ENCODE data around the gene CCDC78.
"Not testable (repeated sequence)": the region's sequence is repeated elsewhere in the genome, so short reads cannot be mapped to it uniquely, and the experiment has no call there.

CCDC78 gene

DNA sequence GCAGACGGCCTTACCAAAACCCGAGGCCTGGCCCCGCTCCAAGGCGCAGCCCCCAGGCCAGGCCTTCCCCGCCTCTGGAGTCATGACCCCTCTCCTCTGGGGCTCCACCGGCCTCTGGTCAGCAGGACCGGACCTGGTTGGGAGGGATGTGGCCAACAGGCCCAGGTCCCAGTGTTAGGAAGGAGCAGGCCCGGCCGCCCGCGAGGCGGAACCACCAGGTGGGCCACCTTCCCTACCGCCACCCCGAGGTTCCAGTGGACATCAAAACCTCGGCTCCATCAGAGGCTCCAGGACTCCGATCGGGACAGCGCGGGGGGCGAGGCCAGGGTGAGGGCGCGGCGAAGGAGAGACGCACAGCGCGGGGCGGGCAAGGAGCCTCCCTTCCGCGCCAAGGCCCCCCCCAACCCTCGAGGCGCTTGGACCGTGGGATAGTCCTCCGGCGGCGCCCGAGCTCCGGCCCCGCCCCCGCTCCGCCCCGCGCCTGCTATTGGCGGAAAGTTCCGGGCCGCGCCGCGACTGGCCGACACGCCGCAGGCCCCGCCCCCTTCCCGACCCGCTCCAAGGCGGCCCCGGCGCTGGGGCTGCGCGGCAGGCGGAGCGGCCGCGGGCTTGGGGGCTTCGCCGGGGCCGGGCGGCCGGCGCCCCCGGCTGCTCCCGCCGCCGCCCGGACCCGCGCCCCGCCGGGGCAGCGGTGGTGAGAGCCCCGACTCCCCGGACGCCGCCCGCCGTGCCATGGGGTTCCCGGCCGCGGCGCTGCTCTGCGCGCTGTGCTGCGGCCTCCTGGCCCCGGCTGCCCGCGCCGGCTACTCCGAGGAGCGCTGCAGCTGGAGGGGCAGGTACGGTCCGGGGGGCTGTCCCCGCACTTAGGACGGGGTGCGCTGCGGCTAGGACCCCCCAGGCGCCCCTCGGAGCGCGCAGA is 11.4 kb downstream of the CCDC78 start, which contains the start of gene METRN:
METRN (plus strand) TSS at position 561 of the 919 bp plus-strand sequence; CDS start at position 733, 172 bp downstream.
- TF ChIP-seq POU2F2 (IDR thresholded peaks at IDR 0.05; ENCODE audit: low read depth, low read length), result no peak
- TF ChIP-seq PAX5 (IDR thresholded peaks at IDR 0.05; ENCODE audit: insufficient read depth, low read length, severe bottlenecking), result no peak
- TF ChIP-seq SPI1 (IDR thresholded peaks at IDR 0.05; ENCODE audit: low read depth, low read length), result no peak
- TF ChIP-seq POLR2AphosphoS5 (IDR thresholded peaks at IDR 0.05; ENCODE audit: low read depth, low read length), result no peak
- no peak for TF ChIP-seq TAF1 (IDR thresholded peaks at IDR 0.05; ENCODE audit: low read depth, low read length)
- no peak for TF ChIP-seq POLR2A (IDR thresholded peaks at IDR 0.05; ENCODE audit: low read depth, low read length)
- FAIRE-seq (peak; percentile 94), DNase-seq (ENCODE audit: insufficient read length, low spot score) (peak; percentile 96)

DNA sequence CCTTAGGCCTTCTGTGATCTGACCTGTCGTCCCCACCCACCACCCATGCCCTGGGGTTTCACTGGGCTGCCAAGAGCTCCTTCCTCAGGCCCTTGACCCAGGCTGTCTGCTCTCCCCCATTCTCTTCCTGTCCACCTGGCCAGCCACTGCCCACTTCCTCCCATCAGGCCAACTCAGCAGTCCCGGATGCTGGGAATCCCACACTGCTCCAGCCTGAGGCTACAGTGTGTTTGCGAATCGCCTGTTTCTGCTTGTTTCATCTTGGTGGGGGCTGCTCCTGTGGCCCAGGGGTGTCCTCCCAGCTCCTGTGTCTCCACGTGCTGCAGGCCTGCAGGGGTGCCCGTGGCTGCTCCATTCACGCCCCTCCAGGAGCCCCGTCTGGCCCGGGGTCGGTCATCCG is 12.2 kb downstream of the CCDC78 start:
- FAIRE-seq (no peak), DNase-seq (ENCODE audit: insufficient read length, low spot score) (no peak)
- TF ChIP-seq POU2F2 (IDR thresholded peaks at IDR 0.05; ENCODE audit: low read depth, low read length) (no peak), POLR2A (IDR thresholded peaks at IDR 0.05; ENCODE audit: low read depth, low read length) (no peak), PAX5 (IDR thresholded peaks at IDR 0.05; ENCODE audit: insufficient read depth, low read length, severe bottlenecking) (no peak), POLR2AphosphoS5 (IDR thresholded peaks at IDR 0.05; ENCODE audit: low read depth, low read length) (no peak), SPI1 (IDR thresholded peaks at IDR 0.05; ENCODE audit: low read depth, low read length) (no peak), TAF1 (IDR thresholded peaks at IDR 0.05; ENCODE audit: low read depth, low read length) (no peak)

DNA sequence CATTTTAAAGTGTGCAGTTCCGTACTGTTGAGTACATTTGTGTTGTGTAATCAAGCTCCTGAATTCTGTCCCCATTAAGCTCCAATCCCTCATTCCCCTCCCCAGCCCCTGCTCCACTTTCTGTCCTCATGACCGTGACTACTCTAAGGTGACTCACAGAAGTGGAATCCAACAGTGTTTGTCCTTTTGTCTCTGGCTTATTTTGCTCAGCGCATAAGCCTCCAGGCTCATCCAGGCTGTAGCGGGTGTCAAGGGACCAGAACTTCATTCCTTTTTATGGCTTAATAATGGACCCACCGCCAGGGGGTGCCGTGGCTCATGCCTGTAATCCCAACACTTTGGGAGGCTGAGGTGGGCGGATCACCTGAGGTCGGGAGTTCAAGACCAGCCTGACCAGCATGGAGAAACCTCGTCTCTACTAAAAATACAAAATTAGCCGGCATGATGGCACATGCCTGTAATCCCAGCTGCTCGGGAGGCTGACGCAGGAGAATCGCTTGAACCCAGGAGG is 13.4 kb downstream of the CCDC78 start:
- FAIRE-seq; DNase-seq (ENCODE audit: insufficient read length, low spot score): not testable (repeated sequence)

DNA sequence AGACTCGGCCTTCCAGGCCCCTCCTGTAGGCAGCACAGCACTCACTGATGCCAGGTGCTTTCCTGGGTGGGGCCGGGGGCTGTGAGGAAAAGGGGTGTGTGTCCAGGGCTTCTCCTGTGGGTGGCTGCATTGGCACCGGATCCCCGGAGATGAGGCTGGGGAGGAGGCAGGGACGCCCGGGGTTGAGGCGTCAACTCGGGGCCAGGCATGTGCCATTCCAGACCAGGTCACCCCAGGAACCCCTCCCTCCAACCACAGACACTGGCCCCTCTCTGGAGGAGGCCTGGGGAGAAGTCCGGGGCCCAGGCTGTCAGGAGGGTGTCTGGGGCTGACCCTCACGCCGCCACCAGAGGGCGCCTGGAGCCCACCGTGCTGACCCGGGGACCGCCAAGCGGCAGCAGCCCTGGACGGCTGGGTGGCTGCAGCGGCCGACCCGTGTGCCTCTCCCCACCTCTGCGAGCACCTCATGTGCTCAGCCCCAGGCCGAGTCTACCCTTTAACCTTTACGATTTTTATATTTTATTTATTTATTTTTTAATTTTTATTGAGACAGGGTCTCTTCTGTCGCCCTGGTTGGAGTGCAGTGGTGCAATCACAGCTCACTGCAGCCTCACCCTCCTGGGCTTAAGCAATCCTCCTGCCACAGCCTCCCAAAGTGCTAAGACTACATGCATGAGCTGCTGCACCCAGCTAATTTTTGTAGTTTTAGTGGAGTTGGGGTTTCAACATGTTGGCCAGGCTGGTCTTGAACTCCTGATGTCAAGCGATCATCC is 14.5 kb downstream of the CCDC78 start:
- DNase-seq (ENCODE audit: insufficient read length, low spot score) (peak; percentile 95), FAIRE-seq (peak; percentile 87)

DNA sequence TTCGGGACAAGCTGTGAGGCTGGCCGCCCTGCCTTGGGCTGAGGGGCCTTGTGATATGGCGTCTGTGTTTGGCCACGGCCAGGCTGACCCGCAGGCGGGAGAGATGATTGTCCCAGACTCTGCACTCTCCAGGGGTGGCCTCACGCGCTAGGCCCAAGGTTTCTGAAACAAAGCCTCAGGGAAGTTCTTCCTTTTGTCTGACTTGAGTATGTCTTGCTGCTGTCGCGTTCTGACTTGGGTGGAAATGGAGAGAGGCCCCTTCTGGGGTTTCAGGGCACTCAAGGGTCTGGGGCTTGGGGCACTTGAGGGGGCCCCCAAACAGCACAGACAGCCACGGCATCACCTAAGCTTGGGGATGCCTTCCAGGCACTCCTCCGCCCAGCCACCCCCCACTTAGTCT is 15.2 kb downstream of the CCDC78 start:
- DNase-seq (ENCODE audit: insufficient read length, low spot score) (no peak), FAIRE-seq (no peak)
- TF ChIP-seq PAX5 (IDR thresholded peaks at IDR 0.05; ENCODE audit: insufficient read depth, low read length, severe bottlenecking) (no peak), TAF1 (IDR thresholded peaks at IDR 0.05; ENCODE audit: low read depth, low read length) (no peak), POLR2A (IDR thresholded peaks at IDR 0.05; ENCODE audit: low read depth, low read length) (no peak), SPI1 (IDR thresholded peaks at IDR 0.05; ENCODE audit: low read depth, low read length) (no peak), POLR2AphosphoS5 (IDR thresholded peaks at IDR 0.05; ENCODE audit: low read depth, low read length) (no peak), POU2F2 (IDR thresholded peaks at IDR 0.05; ENCODE audit: low read depth, low read length) (no peak)

More for the DNA sequence above, 14.5 kb downstream of the CCDC78 start:
- TF ChIP-seq POLR2AphosphoS5 (IDR thresholded peaks at IDR 0.05; ENCODE audit: low read depth, low read length), result no peak
- TF ChIP-seq POU2F2 (IDR thresholded peaks at IDR 0.05; ENCODE audit: low read depth, low read length), result no peak
- TF ChIP-seq TAF1 (IDR thresholded peaks at IDR 0.05; ENCODE audit: low read depth, low read length), result no peak
- no peak for TF ChIP-seq PAX5 (IDR thresholded peaks at IDR 0.05; ENCODE audit: insufficient read depth, low read length, severe bottlenecking)
- TF ChIP-seq POLR2A (IDR thresholded peaks at IDR 0.05; ENCODE audit: low read depth, low read length), result no peak
- TF ChIP-seq SPI1 (IDR thresholded peaks at IDR 0.05; ENCODE audit: low read depth, low read length), result no peak

DNA sequence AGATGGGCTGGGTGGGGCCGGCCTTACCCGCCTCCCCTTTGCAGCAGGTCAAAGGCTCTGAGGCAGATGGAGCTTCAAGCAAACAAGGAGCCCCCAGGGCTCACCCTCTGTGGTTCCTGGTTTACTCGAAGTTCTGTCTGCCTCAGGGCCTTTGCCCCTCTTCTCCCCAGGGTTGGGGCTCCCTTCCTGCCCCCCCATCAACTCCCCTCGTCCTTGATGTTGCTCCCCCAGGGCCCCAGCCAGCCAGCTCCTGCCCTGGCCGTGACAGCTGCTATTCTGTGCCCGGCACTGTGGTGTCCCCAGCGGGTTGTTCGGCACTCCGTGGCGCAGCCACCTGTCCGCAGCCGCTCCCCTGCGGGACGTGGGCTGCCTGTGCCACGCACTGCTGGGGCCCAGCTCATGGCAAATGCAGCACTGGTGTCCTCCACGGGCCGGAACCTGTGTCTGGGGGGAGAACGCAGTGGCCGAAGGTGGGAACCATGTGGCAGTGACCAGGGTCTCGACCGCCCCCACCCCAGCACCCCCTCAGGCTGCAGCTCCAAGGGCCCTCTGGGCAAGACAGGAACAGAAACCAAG is 15.7 kb downstream of the CCDC78 start:
- TF ChIP-seq TAF1 (IDR thresholded peaks at IDR 0.05; ENCODE audit: low read depth, low read length) (no peak), POLR2A (IDR thresholded peaks at IDR 0.05; ENCODE audit: low read depth, low read length) (no peak), SPI1 (IDR thresholded peaks at IDR 0.05; ENCODE audit: low read depth, low read length) (no peak), POLR2AphosphoS5 (IDR thresholded peaks at IDR 0.05; ENCODE audit: low read depth, low read length) (no peak), POU2F2 (IDR thresholded peaks at IDR 0.05; ENCODE audit: low read depth, low read length) (no peak), PAX5 (IDR thresholded peaks at IDR 0.05; ENCODE audit: insufficient read depth, low read length, severe bottlenecking) (no peak)
- DNase-seq (ENCODE audit: insufficient read length, low spot score) (no peak), FAIRE-seq (no peak)

DNA sequence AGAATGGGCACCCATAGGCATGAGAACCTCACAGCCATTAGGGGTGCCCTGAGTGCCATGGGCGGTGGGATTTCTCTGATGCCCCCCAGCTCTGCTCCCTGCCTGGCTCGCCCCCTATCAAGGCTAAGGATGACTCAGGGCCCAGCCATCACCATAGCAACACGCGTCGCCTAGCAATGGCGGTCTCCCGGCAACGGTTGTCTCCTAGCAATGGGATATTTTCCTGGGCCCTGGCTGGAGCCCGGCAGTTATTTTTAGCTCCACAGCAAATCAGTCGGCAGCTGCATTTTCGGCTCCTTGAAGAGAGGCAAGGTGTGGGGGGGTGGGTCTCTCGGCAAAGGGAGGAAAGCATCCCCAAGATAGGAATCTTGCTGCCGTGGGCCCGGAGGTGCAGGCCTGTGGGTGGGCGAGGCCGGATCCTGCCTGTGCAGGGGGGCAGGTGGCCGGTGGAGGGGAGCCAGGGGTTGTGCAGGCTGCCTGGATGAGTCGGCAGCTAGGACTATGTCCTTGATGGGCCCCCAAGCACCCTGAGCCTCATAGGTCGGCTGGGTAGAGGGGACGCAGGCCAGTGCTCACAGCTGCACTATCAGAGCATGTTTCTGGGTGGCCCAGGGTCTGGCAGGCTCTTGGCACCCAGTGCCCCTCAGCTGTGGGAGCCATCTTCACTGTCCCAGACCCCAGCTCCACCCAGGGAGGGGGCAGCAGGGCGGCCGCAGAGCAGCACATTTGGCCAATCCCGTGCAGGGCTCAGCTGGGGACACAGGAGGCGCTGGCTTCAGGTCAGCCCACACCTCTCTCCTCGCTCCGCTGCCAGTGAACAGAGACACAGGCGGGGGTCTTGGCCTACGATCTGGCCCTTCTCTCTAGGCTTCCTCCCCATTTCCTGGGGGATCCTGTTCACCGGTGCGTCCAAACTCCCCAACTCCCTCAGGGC is 16.4 kb downstream of the CCDC78 start:
- FAIRE-seq (no peak), DNase-seq (ENCODE audit: insufficient read length, low spot score) (no peak)
- TF ChIP-seq POLR2AphosphoS5 (IDR thresholded peaks at IDR 0.05; ENCODE audit: low read depth, low read length) (no peak), POLR2A (IDR thresholded peaks at IDR 0.05; ENCODE audit: low read depth, low read length) (no peak), PAX5 (IDR thresholded peaks at IDR 0.05; ENCODE audit: insufficient read depth, low read length, severe bottlenecking) (no peak), SPI1 (IDR thresholded peaks at IDR 0.05; ENCODE audit: low read depth, low read length) (no peak), POU2F2 (IDR thresholded peaks at IDR 0.05; ENCODE audit: low read depth, low read length) (no peak), TAF1 (IDR thresholded peaks at IDR 0.05; ENCODE audit: low read depth, low read length) (no peak)

DNA sequence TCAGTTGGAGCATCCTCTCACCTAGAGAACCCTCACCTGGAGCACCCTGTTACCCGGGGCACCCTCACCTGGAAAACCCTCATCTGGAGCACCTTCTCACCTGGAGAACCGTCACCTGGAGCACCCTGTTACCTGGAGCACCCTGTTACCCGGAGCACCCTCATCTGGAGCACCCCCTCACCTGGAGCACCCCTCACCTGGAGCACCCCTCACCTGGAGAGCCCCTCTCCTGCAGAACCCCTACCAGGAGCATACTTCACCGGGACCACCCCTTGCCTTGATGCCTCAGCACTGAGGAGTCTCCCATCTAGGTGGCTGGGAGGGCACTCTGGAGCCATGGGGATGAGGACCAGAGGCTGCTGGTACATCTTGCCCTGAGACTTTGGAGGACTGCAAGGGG is 17.3 kb downstream of the CCDC78 start:
- no peak for FAIRE-seq
- TF ChIP-seq POLR2AphosphoS5 (IDR thresholded peaks at IDR 0.05; ENCODE audit: low read depth, low read length) (no peak), POU2F2 (IDR thresholded peaks at IDR 0.05; ENCODE audit: low read depth, low read length) (no peak), POLR2A (IDR thresholded peaks at IDR 0.05; ENCODE audit: low read depth, low read length) (no peak), PAX5 (IDR thresholded peaks at IDR 0.05; ENCODE audit: insufficient read depth, low read length, severe bottlenecking) (no peak), TAF1 (IDR thresholded peaks at IDR 0.05; ENCODE audit: low read depth, low read length) (no peak), SPI1 (IDR thresholded peaks at IDR 0.05; ENCODE audit: low read depth, low read length) (no peak)
- DNase-seq (ENCODE audit: insufficient read length, low spot score), result no peak
